K562 (cell line): Measurements from ENCODE around the gene PACSIN1. TPM values are rescaled to one million over a fixed set of nuclear protein-coding genes. Genes with fewer than 3 reads are reported as not detected.

Experiments used
- ATAC-seq: fragments of 200-7000 bp; cut with Tn5 transposase; 3 replicates; pipeline ENCODE4 v1.9.1; 2020; ENCODE audit warnings: moderate library complexity
- BruUV-seq: library from RNA; stranded (reverse); fragments of 400-500 nt; replicated peaks from 2 replicates; lab custom pipeline; 2021; lab: Mats Ljungman, UMichigan
- CTCF ChIA-PET: fragments of 300-600 bp; formaldehyde crosslinking; extraction: SDS; loops from one replicate; lab custom pipeline; 2021; ENCODE audit warnings: low intra/inter-chr PET ratio; lab: Yijun Ruan, JAX
- POLR2A ChIA-PET: fragments of 300-600, 350-650 bp; sonication (Branson Sonifier 250); formaldehyde crosslinking; extraction: SDS; loops from one replicate; lab custom pipeline; 2021; ENCODE audit warnings: antibody characterized with exemption, inconsistent platforms; lab: Yijun Ruan, JAX
- DNase-seq, 4 experiments: peaks; one replicate each; pipeline versions ENCODE4 v3.0.0 to v3.0.0-alpha.2; 2011 to 2018; ENCODE audit warnings: low spot score in 3 of 4, mixed read lengths in 3 of 4; ENCODE audit errors: extremely low read depth in 1 of 4
- FAIRE-seq: peaks from 2 replicates; lab custom pipeline; 2011; peaks lifted over from hg19 to GRCh38; lab: Jason Lieb, UNC
- H2AFZ ChIP-seq: 2 replicates; pipeline ENCODE4 v1.6.0; 2011; ENCODE audit warnings: low read depth, low read length, control low read depth, inconsistent platforms
- H3K27ac ChIP-seq: fragments of 200-600 bp; 3 replicates; pipeline ENCODE4 v1.8.0; 2011; ENCODE audit warnings: low read depth, mild to moderate bottlenecking, control low read depth, inconsistent platforms, low read length, moderate library complexity, mixed read lengths; ENCODE audit errors: extremely low read depth
- H3K27me3 ChIP-seq, 2 experiments: fragments of 300-600 bp in 1 of 2; 2 replicates in 1 of 2; 3 replicates in 1 of 2; pipeline versions ENCODE4 v1.6.0 to v1.8.0; 2011; ENCODE audit warnings: inconsistent platforms in 2 of 2, low read length in 2 of 2, mild to moderate bottlenecking in 1 of 2, mixed read lengths in 1 of 2, moderate library complexity in 1 of 2; ENCODE audit not compliant: control insufficient read depth in 2 of 2, insufficient read depth in 2 of 2
- H3K36me3 ChIP-seq: fragments of 300-600 bp; 3 replicates; pipeline ENCODE4 v1.8.0; 2011; ENCODE audit warnings: mild to moderate bottlenecking, low read length, inconsistent platforms; ENCODE audit not compliant: control insufficient read depth, insufficient read depth
- H3K4me1 ChIP-seq, 2 experiments: fragments of 200-600 bp in 1 of 2; replicated peaks in 1 of 2; 2 replicates in 1 of 2; 3 replicates in 1 of 2; pipeline versions ENCODE4 v1.5.1 to v1.8.0; 2011; ENCODE audit warnings: inconsistent platforms in 2 of 2, low read length in 2 of 2, mild to moderate bottlenecking in 1 of 2, mixed read lengths in 1 of 2, moderate library complexity in 1 of 2; ENCODE audit not compliant: control insufficient read depth in 2 of 2, insufficient read depth in 2 of 2
- H3K4me2 ChIP-seq: 2 replicates; pipeline ENCODE4 v1.6.1; 2011; ENCODE audit warnings: low read length, control low read depth, inconsistent platforms, mixed read lengths; ENCODE audit not compliant: insufficient read depth
- H3K4me3 ChIP-seq: fragments of 200-600 bp; sonication (generic), shearing (Covaris generic); 2 replicates; pipeline ENCODE4 v1.5.1; 2016; ENCODE audit warnings: control low read depth, inconsistent platforms
- H3K79me2 ChIP-seq: fragments of 200-600 bp; 3 replicates; pipeline ENCODE4 v1.8.0; 2011; ENCODE audit warnings: low read length, inconsistent platforms; ENCODE audit not compliant: control insufficient read depth, insufficient read depth
- H3K9ac ChIP-seq, 2 experiments: 2 replicates each; pipeline versions ENCODE4 v1.6.0 to v1.6.1; 2011; ENCODE audit warnings: low read depth in 2 of 2, low read length in 2 of 2, control low read depth in 1 of 2, inconsistent platforms in 1 of 2, mild to moderate bottlenecking in 1 of 2, mixed read lengths in 1 of 2; ENCODE audit not compliant: insufficient read depth in 1 of 2
- H3K9me1 ChIP-seq: one replicate; pipeline ENCODE4 v1.6.0; 2011; ENCODE audit warnings: inconsistent platforms, mild to moderate bottlenecking, low read length, moderate library complexity; ENCODE audit not compliant: control insufficient read depth, insufficient read depth
- H3K9me3 ChIP-seq: replicated peaks from 2 replicates; pipeline ENCODE4 v1.5.1; 2011; ENCODE audit warnings: low read depth, low read length, inconsistent platforms; ENCODE audit not compliant: control insufficient read depth, insufficient read depth
- H4K20me1 ChIP-seq: replicated peaks from 2 replicates; pipeline ENCODE4 v1.6.1; 2011; ENCODE audit warnings: low read length, inconsistent platforms, mixed read lengths; ENCODE audit not compliant: control insufficient read depth, insufficient read depth
- CBFA2T3 ChIP-seq: fragments of 450-650 bp; IDR thresholded peaks from 2 replicates; pipeline ENCODE4 v1.6.1; 2017
- FUS ChIP-seq: fragments of 200-400 bp; formaldehyde crosslinking; optimal IDR thresholded peaks from 2 replicates; pipeline ENCODE3; 2017; ENCODE audit warnings: low read depth, low read length
- GATA2 ChIP-seq: sonication (generic); formaldehyde crosslinking; IDR thresholded peaks from 2 replicates; pipeline ENCODE4 v1.4.0; 2020; ENCODE audit warnings: mild to moderate bottlenecking, missing genetic modification reagents
- IFI16 ChIP-seq: fragments of 250-450 bp; sonication (Bioruptor Pico); IDR thresholded peaks from 2 replicates; pipeline ENCODE4 v2.1.2; 2022; ENCODE audit warnings: mild to moderate bottlenecking, inconsistent platforms
- ILK ChIP-seq: fragments of 450-650 bp; IDR thresholded peaks from 2 replicates; pipeline ENCODE4 v1.6.1; 2016; ENCODE audit warnings: missing genetic modification characterization, low read depth, mild to moderate bottlenecking, missing compliant biosample characterization, moderate library complexity, borderline replicate concordance
- KDM1A ChIP-seq, 2 experiments: fragments of 450-650 bp; IDR thresholded peaks; 2 replicates each; pipeline ENCODE4 v1.6.1; 2016; ENCODE audit warnings: mild to moderate bottlenecking in 2 of 2
- MEIS2 ChIP-seq: fragments of 450-650 bp; IDR thresholded peaks from 2 replicates; pipeline ENCODE4 v1.6.1; 2014; ENCODE audit warnings: mild to moderate bottlenecking; ENCODE audit not compliant: partially characterized antibody
- PHB ChIP-seq: fragments of 250-450 bp; sonication (Bioruptor Pico); IDR thresholded peaks from 2 replicates; pipeline ENCODE4 v1.5.0; 2021
- RBM25 ChIP-seq: fragments of 200-400 bp; formaldehyde crosslinking; IDR thresholded peaks from 2 replicates; pipeline ENCODE4 v1.6.1; 2018; ENCODE audit warnings: low read length, low read depth, moderate library complexity; ENCODE audit not compliant: severe bottlenecking
- TOE1 ChIP-seq, 2 experiments: fragments of 450-650 bp in 1 of 2; sonication (generic) in 1 of 2; formaldehyde crosslinking in 1 of 2; IDR thresholded peaks; 2 replicates each; pipeline versions ENCODE4 v1.7.1 to v1.8.0; 2016 to 2022; ENCODE audit warnings: borderline replicate concordance in 2 of 2, mild to moderate bottlenecking in 2 of 2, antibody characterized with exemption in 1 of 2, inconsistent platforms in 1 of 2, low read depth in 1 of 2, missing genetic modification reagents in 1 of 2, moderate library complexity in 1 of 2
- XRCC5 ChIP-seq: fragments of 200-400 bp; formaldehyde crosslinking; IDR thresholded peaks from 2 replicates; pipeline ENCODE4 v1.6.1; 2017; ENCODE audit warnings: low read depth, mild to moderate bottlenecking, low read length
- ZBTB8A ChIP-seq: fragments of 450-650 bp; IDR thresholded peaks from 2 replicates; pipeline ENCODE4 v1.6.1; 2018; ENCODE audit warnings: mild to moderate bottlenecking, moderate library complexity; ENCODE audit not compliant: partially characterized antibody
- ZNF24 ChIP-seq: fragments of 450-650 bp; IDR thresholded peaks from 2 replicates; pipeline ENCODE4 v1.6.1; 2016
- ZNF3 ChIP-seq: fragments of 250-450 bp; sonication (Bioruptor Pico); IDR thresholded peaks from 2 replicates; pipeline ENCODE4 v1.5.0; 2021; ENCODE audit warnings: mild to moderate bottlenecking, moderate library complexity
- ZNF785 ChIP-seq: fragments of 250-450 bp; sonication (Bioruptor Pico); IDR thresholded peaks from 2 replicates; pipeline ENCODE4 v1.4.0; 2020; ENCODE audit warnings: mild to moderate bottlenecking
- ZNF79 ChIP-seq: fragments of 250-450 bp; sonication (Bioruptor Pico); IDR thresholded peaks from 2 replicates; pipeline ENCODE4 v1.4.0; 2020; ENCODE audit warnings: low read depth, mild to moderate bottlenecking, moderate library complexity
- WGBS: fragments of 100-300 bp; shearing (Covaris generic); methylation state at CpG from one replicate; pipeline ENCODE4 v1.1.6; 2016; ENCODE audit warnings: low coverage, mixed read lengths; ENCODE audit not compliant: insufficient coverage; ENCODE audit errors: missing lambda C conversion rate; 5-methylcytosine and 5-hydroxymethylcytosine counted together
- in situ Hi-C: fragments of 300-500 bp; cut with MboI; formaldehyde crosslinking; loops from 4 replicates; pipeline ENCODE4 v1.15.0; 2018; ENCODE audit warnings: inconsistent platforms, mixed read lengths
- intact Hi-C: fragments of 100-400 bp; cut with micrococcal nuclease; formaldehyde crosslinking; loops from 2 replicates; pipeline ENCODE4 v1.14.2; 2022
- polyA plus RNA-seq, 8 experiments: library from polyadenylated mRNA; depleted of rRNA in 4 of 8; stranded (reverse) in 5 of 8; unstranded in 3 of 8; fragments of >200 nt; fragmentation: Nextera tagmentation in 2 of 8; fragmentation: Illumina TruSeq in 1 of 8; extraction: Ambion mirVana in 2 of 8; extraction: Trizol in 1 of 8; gene quantifications; 2 replicates each; pipeline versions ENCODE4 v1.2.1 to v1.2.3, GENCODE V29; 2011 to 2014; ENCODE audit warnings: inconsistent platforms in 1 of 8, missing spikeins in 1 of 8
- total RNA-seq, 7 experiments: library from RNA; depleted of rRNA in 6 of 7; stranded (reverse); fragments of >200 nt in 6 of 7; fragmentation: Illumina TruSeq in 2 of 7; extraction: Trizol in 2 of 7; gene quantifications; 2 replicates each; pipeline versions ENCODE4 v1.2.1 to v1.2.3, GENCODE V29; 2011 to 2021; ENCODE audit warnings: low replicate concordance in 1 of 7
- TF ChIP-seq, protein P1 (sequence below): sonication (generic); formaldehyde crosslinking; IDR thresholded peaks from 2 replicates; pipeline ENCODE4 v1.8.0; 2023; ENCODE audit warnings: mild to moderate bottlenecking, missing genetic modification reagents
- TF ChIP-seq, protein P2 (sequence below): sonication (generic); formaldehyde crosslinking; IDR thresholded peaks from 2 replicates; pipeline ENCODE4 v1.9.0; 2022; ENCODE audit warnings: mild to moderate bottlenecking, missing genetic modification reagents
- TF ChIP-seq, protein P3 (sequence below): fragments of 450-650 bp; IDR thresholded peaks from 2 replicates; pipeline ENCODE4 v1.6.1; 2016; ENCODE audit warnings: low read depth, mild to moderate bottlenecking, moderate library complexity

The PACSIN1 gene
- total and polyA plus RNA-seq, 9 of the 15 experiments (the other 6 are each of a cell fraction or from before 2014, with no cell fraction given): 0.01 to 1.7 (median 0.45) TPM

DNA sequence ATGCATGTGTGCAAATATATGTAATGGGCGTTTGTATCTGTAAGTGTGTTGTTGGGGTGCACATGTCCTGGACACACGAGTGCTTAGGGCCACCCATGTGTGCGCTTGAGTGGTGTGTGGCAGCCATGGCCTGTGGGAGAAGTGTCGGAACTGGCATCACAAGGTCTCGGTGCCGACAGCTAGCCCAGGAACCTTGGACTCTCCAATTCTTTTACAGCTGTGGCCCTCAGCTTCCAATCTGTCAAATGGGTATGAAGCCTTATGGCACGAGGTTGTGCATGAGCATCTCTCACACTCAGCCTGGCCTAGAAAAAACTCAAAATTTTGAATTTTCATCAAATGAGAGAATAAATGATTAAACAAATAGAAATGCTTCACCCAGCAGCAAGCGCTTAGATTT is 48.2 kb downstream of the PACSIN1 start:
- no peak for DNase-seq
- in situ Hi-C loops: no loop called here
- H3K27me3 ChIP-seq: no peaks in the 10 kb centered on the region
- TF ChIP-seq ZNF24 (no peak), RBM25 (peak; percentile 55), KDM1A (IDR thresholded peaks at IDR 0.05) (0 out of 4 replicates have a peak, but pooled peaks of 1 of the 2 experiments have one; percentile 27), TOE1 (IDR thresholded peaks at IDR 0.05; ENCODE audit: borderline replicate concordance) (no peak), TOE1 (CRISPR knock-in tag; IDR thresholded peaks at IDR 0.05; ENCODE audit: borderline replicate concordance, low read depth) (no peak), XRCC5 (no peak), ILK (tag) (no peak), IFI16 (CRISPR knock-in tag) (0 out of 2 replicates have a peak, but pooled peaks have one; percentile 21), GATA2 (no peak; the same call in 1 of the 2 replicates), ZNF3 (CRISPR knock-in tag) (no peak), CBFA2T3 (no peak), ZNF79 (CRISPR knock-in tag) (no peak), MEIS2 (no peak), PHB (CRISPR knock-in tag) (no peak), FUS (no peak), ZNF785 (CRISPR knock-in tag) (no peak), ZBTB8A (no peak)
- TF ChIP-seq, protein P1, sequence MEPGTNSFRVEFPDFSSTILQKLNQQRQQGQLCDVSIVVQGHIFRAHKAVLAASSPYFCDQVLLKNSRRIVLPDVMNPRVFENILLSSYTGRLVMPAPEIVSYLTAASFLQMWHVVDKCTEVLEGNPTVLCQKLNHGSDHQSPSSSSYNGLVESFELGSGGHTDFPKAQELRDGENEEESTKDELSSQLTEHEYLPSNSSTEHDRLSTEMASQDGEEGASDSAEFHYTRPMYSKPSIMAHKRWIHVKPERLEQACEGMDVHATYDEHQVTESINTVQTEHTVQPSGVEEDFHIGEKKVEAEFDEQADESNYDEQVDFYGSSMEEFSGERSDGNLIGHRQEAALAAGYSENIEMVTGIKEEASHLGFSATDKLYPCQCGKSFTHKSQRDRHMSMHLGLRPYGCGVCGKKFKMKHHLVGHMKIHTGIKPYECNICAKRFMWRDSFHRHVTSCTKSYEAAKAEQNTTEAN (CRISPR knock-in tag): no peak
- TF ChIP-seq, protein P2, sequence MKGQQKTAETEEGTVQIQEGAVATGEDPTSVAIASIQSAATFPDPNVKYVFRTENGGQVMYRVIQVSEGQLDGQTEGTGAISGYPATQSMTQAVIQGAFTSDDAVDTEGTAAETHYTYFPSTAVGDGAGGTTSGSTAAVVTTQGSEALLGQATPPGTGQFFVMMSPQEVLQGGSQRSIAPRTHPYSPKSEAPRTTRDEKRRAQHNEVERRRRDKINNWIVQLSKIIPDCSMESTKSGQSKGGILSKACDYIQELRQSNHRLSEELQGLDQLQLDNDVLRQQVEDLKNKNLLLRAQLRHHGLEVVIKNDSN (CRISPR knock-in tag): no peak; the same call in 1 of the 2 replicates
- TF ChIP-seq, protein P3, sequence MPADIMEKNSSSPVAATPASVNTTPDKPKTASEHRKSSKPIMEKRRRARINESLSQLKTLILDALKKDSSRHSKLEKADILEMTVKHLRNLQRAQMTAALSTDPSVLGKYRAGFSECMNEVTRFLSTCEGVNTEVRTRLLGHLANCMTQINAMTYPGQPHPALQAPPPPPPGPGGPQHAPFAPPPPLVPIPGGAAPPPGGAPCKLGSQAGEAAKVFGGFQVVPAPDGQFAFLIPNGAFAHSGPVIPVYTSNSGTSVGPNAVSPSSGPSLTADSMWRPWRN: no peak

More for the DNA sequence above, 48.2 kb downstream of the PACSIN1 start:
- H3K9ac ChIP-seq: no peak overlapping the region; a peak in 1 of 4 replicates
- CTCF ChIA-PET: interaction anchor here (0.6 to 1.3 kb wide), 3 partner anchors 54 to 318 kb away, joined by 3 to 7 read pairs (median 6); partner anchors contain the start of gene SMIM29
- no TSS peak for BruUV-seq
- no peak overlapping the region for H3K27ac ChIP-seq
- 0 out of 2 replicates have a peak overlapping the region, but pooled peaks have one; percentile 28 for H2AFZ ChIP-seq
- no peaks in the 10 kb centered on the region for H3K9me3 ChIP-seq
- ATAC-seq (no peak), FAIRE-seq (no peak)
- H3K9me1 ChIP-seq: peaks cover 4% of the 10 kb centered on the region
- no peaks in the 10 kb centered on the region for H4K20me1 ChIP-seq
- intact Hi-C loops: no loop called here
- WGBS: 57% methylated on average over 8 of the region's 8 CpGs
- POLR2A ChIA-PET: interaction anchor here (0.6 to 1.6 kb wide), 4 partner anchors 9 to 150 kb away, joined by 3 to 5 read pairs (median 4); no protein-coding TSS in a partner anchor
- H3K4me2 ChIP-seq: peak overlapping the region; percentile 8; the same call in 1 of the 2 replicates
- H3K4me3 ChIP-seq: no peak overlapping the region
- no peaks in the 10 kb centered on the region for H3K36me3 ChIP-seq
- no peaks in the 10 kb centered on the region for H3K79me2 ChIP-seq
- peaks cover 20 to 46% of the 10 kb centered on the region in 2 experiments; a peak in 4 of 5 replicates for H3K4me1 ChIP-seq
